GM19328 (cell line): ENCODE results near the gene MAP2K4.

Experiments
- ATAC-seq: cut with Tn5 transposase; IDR thresholded peaks from one replicate; pipeline ENCODE4 v1.9.1; 2021; ENCODE audit warnings: mild to moderate bottlenecking, moderate library complexity; ENCODE audit not compliant: unreplicated experiment

The MAP2K4 gene

GRCh38 chr17:12037970-12038369 lies 17.3 kb downstream of the MAP2K4 start:
- no peak for ATAC-seq

- no peak for ATAC-seq
These were observed 19.8 kb downstream of the MAP2K4 start for GRCh38 chr17:12040478-12040877.

- no peak for ATAC-seq
These were observed 20.6 kb downstream of the MAP2K4 start for GRCh38 chr17:12041312-12041711.

GRCh38 chr17:12043702-12044101 lies 23.0 kb downstream of the MAP2K4 start:
- no peak for ATAC-seq

GRCh38 chr17:12046786-12047185 lies 26.1 kb downstream of the MAP2K4 start:
- no peak for ATAC-seq

GRCh38 chr17:12047681-12048376 lies 27.2 kb downstream of the MAP2K4 start:
- ATAC-seq = no peak

- no peak for ATAC-seq
These were observed 28.3 kb downstream of the MAP2K4 start for GRCh38 chr17:12048843-12049473.

- no peak for ATAC-seq
These were observed 30.1 kb downstream of the MAP2K4 start for GRCh38 chr17:12050646-12051225.

- ATAC-seq = no peak
These were observed 32.9 kb downstream of the MAP2K4 start for GRCh38 chr17:12053552-12053951.

- no peak for ATAC-seq
These were observed 35.2 kb downstream of the MAP2K4 start for GRCh38 chr17:12055889-12056288.

GRCh38 chr17:12057520-12057919 lies 36.8 kb downstream of the MAP2K4 start:
- ATAC-seq = no peak

- ATAC-seq = no peak
These were observed 37.9 kb downstream of the MAP2K4 start for GRCh38 chr17:12058535-12058934.

GRCh38 chr17:12062249-12062648 lies 41.6 kb downstream of the MAP2K4 start:
- ATAC-seq = no peak

- ATAC-seq = no peak
These were observed 43.7 kb downstream of the MAP2K4 start for GRCh38 chr17:12064395-12064794.

- no peak for ATAC-seq
These were observed 46.8 kb downstream of the MAP2K4 start for GRCh38 chr17:12067485-12067884.

- ATAC-seq = no peak
These were observed 48.3 kb downstream of the MAP2K4 start for GRCh38 chr17:12068946-12069345.

GRCh38 chr17:12070561-12070960 lies 49.9 kb downstream of the MAP2K4 start:
- ATAC-seq = no peak

GRCh38 chr17:12074346-12074745 lies 53.7 kb downstream of the MAP2K4 start:
- no peak for ATAC-seq

GRCh38 chr17:12077773-12078172 lies 57.1 kb downstream of the MAP2K4 start:
- no peak for ATAC-seq

- ATAC-seq = no peak
These were observed 58.1 kb downstream of the MAP2K4 start for GRCh38 chr17:12078791-12079190.

GRCh38 chr17:12081720-12082119 lies 61.0 kb downstream of the MAP2K4 start:
- ATAC-seq = no peak
